22Rv1 (cell line): ENCODE results near the gene BECN2.

Experiments
- ZFX ChIP-seq: fragments of 450-650 bp; IDR thresholded peaks from 2 replicates; pipeline ENCODE4 v1.6.1; 2017; ENCODE audit warnings: antibody characterized with exemption, borderline replicate concordance
- TF ChIP-seq, protein P1 (sequence below): fragments of 450-650 bp; IDR thresholded peaks from 2 replicates; pipeline ENCODE4 v1.5.1; 2017; ENCODE audit warnings: mild to moderate bottlenecking

DNA sequence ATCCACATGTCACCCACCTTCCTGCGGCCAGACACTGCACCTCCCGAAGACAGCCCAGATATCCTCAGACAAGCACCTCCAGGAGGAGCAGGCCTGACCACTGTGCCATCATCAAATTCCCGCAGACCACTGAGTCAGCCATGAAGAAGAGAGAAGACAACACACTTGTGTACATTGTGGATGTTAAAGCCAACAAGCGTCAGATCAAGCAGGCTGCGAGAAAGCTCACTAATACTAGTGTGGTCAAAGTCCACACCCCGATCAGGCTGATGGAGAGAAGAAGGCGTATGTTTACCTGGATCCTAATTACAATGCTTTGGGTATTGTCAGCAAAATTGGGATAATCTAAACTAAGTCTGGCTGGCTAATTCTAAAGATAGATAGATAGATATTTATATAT lies 41.4 kb upstream of the BECN2 start:
- TF ChIP-seq, protein P1, sequence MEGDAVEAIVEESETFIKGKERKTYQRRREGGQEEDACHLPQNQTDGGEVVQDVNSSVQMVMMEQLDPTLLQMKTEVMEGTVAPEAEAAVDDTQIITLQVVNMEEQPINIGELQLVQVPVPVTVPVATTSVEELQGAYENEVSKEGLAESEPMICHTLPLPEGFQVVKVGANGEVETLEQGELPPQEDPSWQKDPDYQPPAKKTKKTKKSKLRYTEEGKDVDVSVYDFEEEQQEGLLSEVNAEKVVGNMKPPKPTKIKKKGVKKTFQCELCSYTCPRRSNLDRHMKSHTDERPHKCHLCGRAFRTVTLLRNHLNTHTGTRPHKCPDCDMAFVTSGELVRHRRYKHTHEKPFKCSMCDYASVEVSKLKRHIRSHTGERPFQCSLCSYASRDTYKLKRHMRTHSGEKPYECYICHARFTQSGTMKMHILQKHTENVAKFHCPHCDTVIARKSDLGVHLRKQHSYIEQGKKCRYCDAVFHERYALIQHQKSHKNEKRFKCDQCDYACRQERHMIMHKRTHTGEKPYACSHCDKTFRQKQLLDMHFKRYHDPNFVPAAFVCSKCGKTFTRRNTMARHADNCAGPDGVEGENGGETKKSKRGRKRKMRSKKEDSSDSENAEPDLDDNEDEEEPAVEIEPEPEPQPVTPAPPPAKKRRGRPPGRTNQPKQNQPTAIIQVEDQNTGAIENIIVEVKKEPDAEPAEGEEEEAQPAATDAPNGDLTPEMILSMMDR, result no peak
- no peak for TF ChIP-seq ZFX
